Esophagus muscularis mucosa (tissue), 4 donors: ENCODE results near the gene CXorf66. TPM values are rescaled to one million over a fixed set of nuclear protein-coding genes. Genes with fewer than 3 reads are reported as not detected.

Source experiments
- DNase-seq: peaks from one replicate; pipeline ENCODE4 v3.0.0-alpha.2; 2017; ENCODE audit errors: extremely low spot score
- H3K27ac ChIP-seq, 4 donors: fragments of 200-600 bp; sonication (generic); replicated peaks in 1 of 4; 1 replicate in 3 of 4; 2 replicates in 1 of 4; pipeline ENCODE4 v1.5.1; 2016 to 2019; ENCODE audit warnings: mild to moderate bottlenecking in 1 of 4
- H3K27me3 ChIP-seq, 4 donors: fragments of 200-600 bp; sonication (generic); one replicate each; pipeline versions ENCODE4 v1.5.1 to v1.6.0; 2016 to 2019
- H3K36me3 ChIP-seq, 4 donors: fragments of 200-600 bp; sonication (generic); one replicate each; pipeline ENCODE4 v1.5.1; 2016 to 2019
- H3K4me1 ChIP-seq, 4 donors: fragments of 200-600 bp; sonication (generic); one replicate each; pipeline ENCODE4 v1.5.1; 2016 to 2019
- H3K4me3 ChIP-seq, 4 donors: fragments of 200-600 bp; sonication (generic); 1 replicate in 2 of 4; 2 replicates in 2 of 4; pipeline ENCODE4 v1.5.1; 2016 to 2019; ENCODE audit warnings: mild to moderate bottlenecking in 4 of 4, moderate library complexity in 1 of 4
- H3K9me3 ChIP-seq, 4 donors: fragments of 200-600 bp; sonication (generic); 1 replicate in 3 of 4; 2 replicates in 1 of 4; pipeline ENCODE4 v1.5.1; 2016 to 2019
- EP300 ChIP-seq: sonication (generic); formaldehyde crosslinking; IDR thresholded peaks from one replicate; pipeline ENCODE4 v1.6.1; 2017; ENCODE audit warnings: antibody characterized with exemption
- POLR2A ChIP-seq: fragments of 450-650 bp; IDR thresholded peaks from one replicate; pipeline ENCODE4 v1.6.1; 2017; ENCODE audit warnings: antibody characterized with exemption, moderate library complexity, mild to moderate bottlenecking, low read depth
- POLR2AphosphoS5 ChIP-seq, 2 donors: sonication (generic); formaldehyde crosslinking; IDR thresholded peaks; one replicate each; pipeline ENCODE4 v1.6.1; 2017; ENCODE audit warnings: antibody characterized with exemption in 2 of 2
- WGBS: methylation state at CpG from one replicate; pipeline ENCODE4 v1.1.5; 2018; 5-methylcytosine and 5-hydroxymethylcytosine counted together
- intact Hi-C: fragments of 100-400 bp; cut with DNase I; formaldehyde crosslinking; loops from one replicate; pipeline ENCODE4 v1.15.1; 2023
- total RNA-seq, 4 donors: library from RNA; depleted of rRNA; stranded (reverse); fragments of >200 nt; gene quantifications; one replicate each; pipeline versions ENCODE4 v1.1.0 to v1.2.1, GENCODE V29; 2016
- TF ChIP-seq, protein P1 (sequence below), 3 experiments: fragments of 200-600 bp in 2 of 3; fragments of 450-650 bp in 1 of 3; sonication (generic) in 2 of 3; IDR thresholded peaks; one replicate each; pipeline ENCODE4 v1.5.1; 2017 to 2019; ENCODE audit warnings: antibody characterized with exemption in 3 of 3, mild to moderate bottlenecking in 2 of 3, moderate library complexity in 1 of 3

The CXorf66 gene
- total RNA-seq, 4 donors from 2014 or later: not detected

DNA sequence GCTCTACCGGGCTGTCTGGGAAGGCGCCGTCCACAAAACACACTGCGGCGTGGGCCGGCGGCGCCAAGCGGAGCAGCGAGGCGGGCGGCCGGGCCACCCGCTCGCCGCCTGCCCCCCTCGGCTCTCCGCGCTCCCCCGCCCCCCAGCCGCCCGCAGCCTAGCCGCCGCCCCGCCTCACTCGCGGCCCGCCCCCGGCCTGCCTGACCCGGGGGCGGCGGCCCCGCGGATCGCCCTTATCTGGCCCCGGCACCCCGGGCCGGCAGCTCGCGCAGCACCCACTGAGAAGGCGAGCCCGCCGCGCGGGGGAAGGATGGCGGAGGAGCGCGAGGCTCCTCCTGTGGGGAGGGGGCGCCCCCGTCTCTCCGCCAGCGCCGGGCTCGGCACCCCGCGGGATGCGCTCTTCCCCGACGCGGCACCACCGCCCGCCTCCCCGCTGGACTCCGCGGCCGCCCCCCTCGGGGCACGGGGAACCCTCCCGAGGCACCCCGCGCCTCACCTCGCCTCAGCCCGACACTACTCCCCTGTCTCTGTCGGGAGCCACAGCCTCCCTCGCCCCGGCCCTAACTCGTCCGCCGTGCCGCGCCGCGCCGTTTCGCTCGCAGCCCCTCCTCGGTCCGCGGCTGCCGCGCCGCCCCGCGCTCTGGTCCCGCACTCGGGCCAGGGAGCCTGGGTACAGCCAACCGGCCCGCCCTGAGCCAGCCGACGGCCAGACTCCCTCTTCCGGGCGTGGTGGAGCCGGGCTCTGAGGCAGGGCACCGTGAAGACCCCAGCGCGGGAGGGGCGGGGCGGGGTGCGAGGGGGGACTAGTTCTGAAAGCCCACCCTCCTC, 33.0 kb downstream of the CXorf66 start:
- WGBS: 24% methylated on average over 4 of the region's 109 CpGs
- TF ChIP-seq, protein P1, sequence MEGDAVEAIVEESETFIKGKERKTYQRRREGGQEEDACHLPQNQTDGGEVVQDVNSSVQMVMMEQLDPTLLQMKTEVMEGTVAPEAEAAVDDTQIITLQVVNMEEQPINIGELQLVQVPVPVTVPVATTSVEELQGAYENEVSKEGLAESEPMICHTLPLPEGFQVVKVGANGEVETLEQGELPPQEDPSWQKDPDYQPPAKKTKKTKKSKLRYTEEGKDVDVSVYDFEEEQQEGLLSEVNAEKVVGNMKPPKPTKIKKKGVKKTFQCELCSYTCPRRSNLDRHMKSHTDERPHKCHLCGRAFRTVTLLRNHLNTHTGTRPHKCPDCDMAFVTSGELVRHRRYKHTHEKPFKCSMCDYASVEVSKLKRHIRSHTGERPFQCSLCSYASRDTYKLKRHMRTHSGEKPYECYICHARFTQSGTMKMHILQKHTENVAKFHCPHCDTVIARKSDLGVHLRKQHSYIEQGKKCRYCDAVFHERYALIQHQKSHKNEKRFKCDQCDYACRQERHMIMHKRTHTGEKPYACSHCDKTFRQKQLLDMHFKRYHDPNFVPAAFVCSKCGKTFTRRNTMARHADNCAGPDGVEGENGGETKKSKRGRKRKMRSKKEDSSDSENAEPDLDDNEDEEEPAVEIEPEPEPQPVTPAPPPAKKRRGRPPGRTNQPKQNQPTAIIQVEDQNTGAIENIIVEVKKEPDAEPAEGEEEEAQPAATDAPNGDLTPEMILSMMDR (IDR thresholded peaks at IDR 0.05): no peak
- no peaks in the 10 kb centered on the region for H3K9me3 ChIP-seq
- intact Hi-C loops: no loop called here
- peak overlapping the region; percentile 69 to 87 (median 82) for H3K4me3 ChIP-seq
- H3K36me3 ChIP-seq: no peaks in the 10 kb centered on the region
- H3K27ac ChIP-seq: peak overlapping the region; percentile 94 to 98 (median 96)
- no peaks in the 10 kb centered on the region for H3K27me3 ChIP-seq
- peaks cover 0 to 19% (median 14%) of the 10 kb centered on the region in 4 donors for H3K4me1 ChIP-seq
- DNase-seq: no peak

DNA sequence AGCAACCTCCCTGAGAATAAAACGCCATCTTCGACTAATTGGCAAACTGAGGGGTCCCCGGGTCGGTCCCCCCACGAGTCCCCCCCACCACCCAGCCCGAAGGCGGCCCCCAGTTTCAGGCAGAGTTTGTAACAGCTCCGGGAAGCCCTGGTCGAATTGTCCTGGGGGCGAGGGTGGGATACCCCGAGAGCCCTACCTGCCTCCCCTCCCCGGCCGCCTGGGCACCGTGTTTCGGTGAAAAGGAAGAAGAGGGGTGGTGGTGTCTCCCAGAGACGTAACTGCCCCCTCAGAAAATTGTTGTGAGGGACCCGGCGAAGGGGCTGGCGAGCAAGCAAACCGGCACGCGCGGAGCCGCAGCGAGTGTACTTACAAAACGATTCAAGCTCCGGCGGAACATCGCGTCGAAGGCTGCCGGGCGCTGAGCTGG, 33.7 kb downstream of the CXorf66 start:
- no peaks in the 10 kb centered on the region for H3K9me3 ChIP-seq
- 36% methylated on average over 12 of the region's 33 CpGs for WGBS
- TF ChIP-seq POLR2AphosphoS5 (IDR thresholded peaks at IDR 0.05) (no peak), POLR2A (no peak), EP300 (no peak)
- TF ChIP-seq, protein P1 (IDR thresholded peaks at IDR 0.05): no peak
- H3K4me1 ChIP-seq: peaks cover 0 to 19% (median 14%) of the 10 kb centered on the region in 4 donors
- no peak for DNase-seq
- intact Hi-C loops: no loop called here
- H3K27me3 ChIP-seq: no peaks in the 10 kb centered on the region
- no peaks in the 10 kb centered on the region for H3K36me3 ChIP-seq
- H3K27ac ChIP-seq: peak overlapping the region; percentile 94 to 98 (median 96)
- H3K4me3 ChIP-seq: peak overlapping the region; percentile 69 to 87 (median 82)

DNA sequence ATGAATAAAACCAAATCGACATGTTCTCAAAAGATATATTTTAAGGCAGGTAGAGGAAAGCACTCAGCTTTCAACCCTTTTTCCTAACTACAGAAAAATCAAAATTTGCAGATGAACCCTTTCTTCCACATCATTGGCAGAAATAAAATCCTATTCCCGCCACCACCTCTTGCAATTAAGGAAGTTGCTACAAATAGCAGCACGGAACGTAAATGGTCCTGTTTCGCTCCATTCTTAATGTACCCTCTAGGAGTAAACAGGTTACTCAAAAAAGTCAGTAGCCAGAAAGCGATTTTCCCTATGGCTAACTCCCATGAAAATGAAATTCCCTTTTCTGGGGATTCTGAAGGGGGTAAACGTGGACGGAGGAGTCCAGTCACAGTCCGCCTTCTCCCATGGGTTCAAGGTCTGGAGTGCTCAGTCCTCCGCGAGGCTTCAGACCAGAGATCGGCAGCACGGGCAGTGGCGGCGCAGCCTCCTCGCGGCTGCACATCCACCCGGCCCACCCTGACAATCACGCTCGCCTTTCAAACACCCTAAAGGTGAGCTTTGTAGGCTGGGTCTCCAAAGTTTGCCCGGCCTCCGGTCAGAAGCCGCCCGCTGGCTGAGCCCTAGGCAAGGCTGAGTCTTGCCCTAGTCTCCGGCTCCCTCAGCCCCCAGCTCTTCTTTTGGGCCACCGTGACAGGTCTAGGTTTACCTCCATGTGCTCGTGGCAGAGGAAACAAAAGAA, 34.2 kb downstream of the CXorf66 start:
- WGBS: 28% methylated on average over 21 of the region's 27 CpGs
- H3K4me3 ChIP-seq: peak overlapping the region; percentile 69 to 87 (median 82)
- H3K4me1 ChIP-seq: peaks cover 0 to 19% (median 14%) of the 10 kb centered on the region in 4 donors
- H3K9me3 ChIP-seq: no peaks in the 10 kb centered on the region
- H3K27me3 ChIP-seq: no peaks in the 10 kb centered on the region
- intact Hi-C loops: no loop called here
- no peak for DNase-seq
- TF ChIP-seq POLR2A (no peak), EP300 (no peak), POLR2AphosphoS5 (IDR thresholded peaks at IDR 0.05) (no peak)
- TF ChIP-seq, protein P1 (IDR thresholded peaks at IDR 0.05): no peak
- peak overlapping the region; percentile 94 to 98 (median 96) for H3K27ac ChIP-seq
- H3K36me3 ChIP-seq: no peaks in the 10 kb centered on the region

DNA sequence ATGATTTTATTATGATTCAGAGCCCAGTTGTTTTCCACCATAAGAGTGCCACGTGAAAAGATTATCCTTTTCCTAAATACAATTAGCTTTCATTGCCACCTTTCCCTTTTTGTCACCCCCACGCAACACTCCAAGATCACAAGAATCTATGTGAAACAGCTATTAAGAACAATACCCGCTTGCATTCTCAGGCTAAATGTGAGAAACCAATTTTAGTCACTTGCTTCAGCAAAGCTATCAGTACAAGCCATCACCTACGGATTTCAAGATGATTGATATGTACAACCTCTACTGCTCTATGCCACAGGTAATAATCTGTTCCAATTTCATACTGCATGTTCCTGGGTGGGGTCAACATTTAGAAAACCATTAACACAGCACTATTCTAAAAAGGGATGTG, 34.9 kb downstream of the CXorf66 start:
- Histone ChIP-seq H3K9me3 (no peaks in the 10 kb centered on the region), H3K4me1 (peaks cover 0 to 21% (median 15%) of the 10 kb centered on the region in 4 donors), H3K36me3 (no peaks in the 10 kb centered on the region), H3K4me3 (peak overlapping the region in 2 of 4 donors; percentile 69 to 84), H3K27ac (no peak overlapping the region), H3K27me3 (no peaks in the 10 kb centered on the region)
- intact Hi-C loops: no loop called here
- no peak for TF ChIP-seq POLR2AphosphoS5 (IDR thresholded peaks at IDR 0.05)
- no peak for TF ChIP-seq EP300
- no peak for TF ChIP-seq POLR2A
- TF ChIP-seq, protein P1 (IDR thresholded peaks at IDR 0.05): no peak
- WGBS: 57% methylated on average over 4 of the region's 4 CpGs
- no peak for DNase-seq
